Upper lobe of left lung (tissue), 4 donors: ENCODE results near the gene PIKFYVE.

ENCODE experiments used
- POLR2A ChIP-seq, 4 donors: fragments of 450-650 bp; IDR thresholded peaks; one replicate each; pipeline ENCODE4 v1.5.1; 2016 to 2017; ENCODE audit warnings: antibody characterized with exemption in 4 of 4, mild to moderate bottlenecking in 2 of 4
- POLR2AphosphoS5 ChIP-seq, 2 donors: sonication (generic); formaldehyde crosslinking; IDR thresholded peaks; one replicate each; pipeline ENCODE4 v1.5.1; 2017; ENCODE audit warnings: antibody characterized with exemption in 2 of 2
- TF ChIP-seq, protein P1 (sequence below), 6 experiments: fragments of 450-650 bp in 4 of 6; fragments of 200-600 bp in 2 of 6; sonication (generic) in 2 of 6; IDR thresholded peaks; one replicate each; pipeline ENCODE4 v1.5.1; 2016 to 2019; ENCODE audit warnings: antibody characterized with exemption in 6 of 6

DNA sequence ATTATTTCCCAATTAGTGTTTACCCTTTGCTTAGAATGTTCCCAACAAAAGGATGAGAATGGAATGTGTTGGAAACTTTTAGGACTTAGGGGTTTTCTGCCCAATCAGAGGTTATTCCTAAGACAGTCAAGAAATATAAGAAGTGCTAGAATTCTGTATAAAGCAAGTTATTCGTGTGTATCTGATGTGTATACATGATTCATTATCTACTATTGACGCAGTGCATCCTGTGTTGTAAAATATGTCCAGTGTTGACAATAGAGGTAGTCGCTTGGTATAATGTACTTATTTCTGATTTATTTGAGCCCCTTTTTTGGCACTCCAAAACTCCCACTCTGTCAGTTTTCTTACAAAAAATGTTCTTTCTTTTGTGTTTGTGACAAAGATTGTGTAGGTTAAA lies 881 bp downstream of the PIKFYVE start:
- TF ChIP-seq, protein P1, sequence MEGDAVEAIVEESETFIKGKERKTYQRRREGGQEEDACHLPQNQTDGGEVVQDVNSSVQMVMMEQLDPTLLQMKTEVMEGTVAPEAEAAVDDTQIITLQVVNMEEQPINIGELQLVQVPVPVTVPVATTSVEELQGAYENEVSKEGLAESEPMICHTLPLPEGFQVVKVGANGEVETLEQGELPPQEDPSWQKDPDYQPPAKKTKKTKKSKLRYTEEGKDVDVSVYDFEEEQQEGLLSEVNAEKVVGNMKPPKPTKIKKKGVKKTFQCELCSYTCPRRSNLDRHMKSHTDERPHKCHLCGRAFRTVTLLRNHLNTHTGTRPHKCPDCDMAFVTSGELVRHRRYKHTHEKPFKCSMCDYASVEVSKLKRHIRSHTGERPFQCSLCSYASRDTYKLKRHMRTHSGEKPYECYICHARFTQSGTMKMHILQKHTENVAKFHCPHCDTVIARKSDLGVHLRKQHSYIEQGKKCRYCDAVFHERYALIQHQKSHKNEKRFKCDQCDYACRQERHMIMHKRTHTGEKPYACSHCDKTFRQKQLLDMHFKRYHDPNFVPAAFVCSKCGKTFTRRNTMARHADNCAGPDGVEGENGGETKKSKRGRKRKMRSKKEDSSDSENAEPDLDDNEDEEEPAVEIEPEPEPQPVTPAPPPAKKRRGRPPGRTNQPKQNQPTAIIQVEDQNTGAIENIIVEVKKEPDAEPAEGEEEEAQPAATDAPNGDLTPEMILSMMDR (IDR thresholded peaks at IDR 0.05): no peak
- TF ChIP-seq POLR2AphosphoS5 (IDR thresholded peaks at IDR 0.05): no peak
- no peak for TF ChIP-seq POLR2A (IDR thresholded peaks at IDR 0.05)
